ENCODE results near the gene MDC1. TPM values are rescaled to one million over a fixed set of nuclear protein-coding genes. Genes with fewer than 3 reads are reported as not detected.

The MDC1 gene
- total RNA-seq, 1 donor from 2014 or later, result 72.7 TPM

GRCh38 chr6:30654798-30655742 is 62.0 kb downstream of the MDC1 start:
- intact Hi-C loops (cut with micrococcal nuclease), result no loop called here

GRCh38 chr6:30651143-30651542 is 65.9 kb downstream of the MDC1 start:
- intact Hi-C loops (cut with micrococcal nuclease), result no loop called here

Other genes starting within 250 kb of the MDC1 start
- 483 and 485 TPM in 2 replicates for gene HLA-E, start 227.8 kb downstream of the MDC1 start, total RNA-seq
- gene GNL1, start 160.8 kb downstream of the MDC1 start, total RNA-seq, result 55.7 and 56.1 TPM in 2 replicates
- gene PRR3, start 160.0 kb downstream of the MDC1 start, total RNA-seq, result 23.3 and 24.6 TPM in 2 replicates
- 80.3 and 85.2 TPM in 2 replicates for gene ABCF1, start 145.8 kb downstream of the MDC1 start, total RNA-seq
- gene PPP1R10, start 100.0 kb downstream of the MDC1 start, total RNA-seq, result 100 and 106 TPM in 2 replicates
- gene MRPS18B, start 99.4 kb downstream of the MDC1 start, total RNA-seq, result 40.2 and 43.2 TPM in 2 replicates
- 9.0 and 9.6 TPM in 2 replicates for gene ATAT1, start 90.4 kb downstream of the MDC1 start, total RNA-seq
- 20.1 and 26.0 TPM in 2 replicates for gene C6orf136, start 70.1 kb downstream of the MDC1 start, total RNA-seq
- 44.4 and 47.6 TPM in 2 replicates for gene DHX16, start 44.3 kb downstream of the MDC1 start, total RNA-seq
- gene PPP1R18, start 30.6 kb downstream of the MDC1 start, total RNA-seq, result 247 TPM in 2 replicates
- gene NRM, start 26.3 kb downstream of the MDC1 start, total RNA-seq, result 33.5 and 35.1 TPM in 2 replicates
- gene TUBB, start 3.1 kb upstream of the MDC1 start, total RNA-seq, result 1,315 and 1,323 TPM in 2 replicates
- 126 and 132 TPM in 2 replicates for gene FLOT1, start 25.4 kb upstream of the MDC1 start, total RNA-seq
- 20.9 and 21.6 TPM in 2 replicates for gene IER3, start 27.3 kb upstream of the MDC1 start, total RNA-seq
- 6.6 and 8.7 TPM in 2 replicates for gene DDR1, start 167.2 kb upstream of the MDC1 start, total RNA-seq
- gene GTF2H4, start 190.9 kb upstream of the MDC1 start, total RNA-seq, result 29.8 and 32.1 TPM in 2 replicates
- gene VARS2, start 197.0 kb upstream of the MDC1 start, total RNA-seq, result 40.4 and 42.1 TPM in 2 replicates
- not detected in 2 replicates for gene SFTA2, start 214.9 kb upstream of the MDC1 start, total RNA-seq
- gene MUCL3, start 223.7 kb upstream of the MDC1 start, total RNA-seq, result not detected in 2 replicates

All from T-helper 2 cell treated with Interferon-gamma antibody and Interleukin-4, amounts not matched to agents 100 ng/mL and 5 ng/mL, for 36 hours (primary cell).